Cortex of kidney (tissue), 1 donor: Measurements from ENCODE around the gene LARP4.
"Not testable (repeated sequence)": the region's sequence is repeated elsewhere in the genome, so short reads cannot be mapped to it uniquely, and the experiment has no call there.

Source experiments
- DNase-seq: peaks from one replicate; lab custom pipeline; 2025; lab: John Stamatoyannopoulos, UW

The LARP4 gene

GRCh38 chr12:50401500-50402081 is 906 bp downstream of the LARP4 start:
- DNase-seq = no peak

- no peak for DNase-seq
Observed at GRCh38 chr12:50402264-50403000, 1.7 kb downstream of the LARP4 start.

- DNase-seq = no peak
Observed at GRCh38 chr12:50403001-50403440, 2.3 kb downstream of the LARP4 start.

- DNase-seq = no peak
Observed at GRCh38 chr12:50404307-50404706, 3.6 kb downstream of the LARP4 start.

GRCh38 chr12:50411051-50411660 is 10.5 kb downstream of the LARP4 start:
- DNase-seq = no peak

GRCh38 chr12:50415899-50416479 is 15.3 kb downstream of the LARP4 start:
- DNase-seq = no peak

GRCh38 chr12:50419112-50419909 is 18.6 kb downstream of the LARP4 start:
- DNase-seq = no peak

GRCh38 chr12:50422855-50423254 is 22.2 kb downstream of the LARP4 start:
- not testable (repeated sequence) for DNase-seq

GRCh38 chr12:50423342-50423741 is 22.7 kb downstream of the LARP4 start:
- not testable (repeated sequence) for DNase-seq

GRCh38 chr12:50425589-50426258 is 25.0 kb downstream of the LARP4 start:
- DNase-seq = no peak

GRCh38 chr12:50431656-50432055 is 31.0 kb downstream of the LARP4 start:
- DNase-seq = not testable (repeated sequence)

- no peak for DNase-seq
Observed at GRCh38 chr12:50440288-50440687, 39.6 kb downstream of the LARP4 start.

- DNase-seq = no peak
Observed at GRCh38 chr12:50441763-50442162, 41.1 kb downstream of the LARP4 start.

GRCh38 chr12:50442178-50442908 is 41.7 kb downstream of the LARP4 start:
- no peak for DNase-seq

- not testable (repeated sequence) for DNase-seq
Observed at GRCh38 chr12:50449671-50450070, 49.0 kb downstream of the LARP4 start.

GRCh38 chr12:50452795-50453194 is 52.1 kb downstream of the LARP4 start:
- no peak for DNase-seq

- DNase-seq = no peak
Observed at GRCh38 chr12:50453872-50454271, 53.2 kb downstream of the LARP4 start.

- DNase-seq = no peak
Observed at GRCh38 chr12:50458606-50459005, 57.9 kb downstream of the LARP4 start.

GRCh38 chr12:50467439-50467838 is 66.8 kb downstream of the LARP4 start:
- DNase-seq = no peak

GRCh38 chr12:50477241-50477832 is 76.7 kb downstream of the LARP4 start:
- no peak for DNase-seq
